K562 (cell line): Measurements from ENCODE around the gene AQP6. TPM values are rescaled to one million over a fixed set of nuclear protein-coding genes. Genes with fewer than 3 reads are reported as not detected.

Experiments
- ATAC-seq: fragments of 200-7000 bp; cut with Tn5 transposase; 3 replicates; pipeline ENCODE4 v1.9.1; 2020; ENCODE audit warnings: moderate library complexity
- BruUV-seq: library from RNA; stranded (reverse); fragments of 400-500 nt; replicated peaks from 2 replicates; lab custom pipeline; 2021; lab: Mats Ljungman, UMichigan
- CTCF ChIA-PET: fragments of 300-600 bp; formaldehyde crosslinking; extraction: SDS; loops from one replicate; lab custom pipeline; 2021; ENCODE audit warnings: low intra/inter-chr PET ratio; lab: Yijun Ruan, JAX
- POLR2A ChIA-PET: fragments of 300-600, 350-650 bp; sonication (Branson Sonifier 250); formaldehyde crosslinking; extraction: SDS; loops from one replicate; lab custom pipeline; 2021; ENCODE audit warnings: antibody characterized with exemption, inconsistent platforms; lab: Yijun Ruan, JAX
- DNase-seq, 4 experiments: peaks; one replicate each; pipeline versions ENCODE4 v3.0.0 to v3.0.0-alpha.2; 2011 to 2018; ENCODE audit warnings: low spot score in 3 of 4, mixed read lengths in 3 of 4; ENCODE audit errors: extremely low read depth in 1 of 4
- FAIRE-seq: peaks from 2 replicates; lab custom pipeline; 2011; peaks lifted over from hg19 to GRCh38; lab: Jason Lieb, UNC
- H2AFZ ChIP-seq: 2 replicates; pipeline ENCODE4 v1.6.0; 2011; ENCODE audit warnings: low read depth, low read length, control low read depth, inconsistent platforms
- H3K27ac ChIP-seq: fragments of 200-600 bp; 3 replicates; pipeline ENCODE4 v1.8.0; 2011; ENCODE audit warnings: low read depth, mild to moderate bottlenecking, control low read depth, inconsistent platforms, low read length, moderate library complexity, mixed read lengths; ENCODE audit errors: extremely low read depth
- H3K27me3 ChIP-seq, 2 experiments: fragments of 300-600 bp in 1 of 2; 2 replicates in 1 of 2; 3 replicates in 1 of 2; pipeline versions ENCODE4 v1.6.0 to v1.8.0; 2011; ENCODE audit warnings: inconsistent platforms in 2 of 2, low read length in 2 of 2, mild to moderate bottlenecking in 1 of 2, mixed read lengths in 1 of 2, moderate library complexity in 1 of 2; ENCODE audit not compliant: control insufficient read depth in 2 of 2, insufficient read depth in 2 of 2
- H3K36me3 ChIP-seq: fragments of 300-600 bp; 3 replicates; pipeline ENCODE4 v1.8.0; 2011; ENCODE audit warnings: mild to moderate bottlenecking, low read length, inconsistent platforms; ENCODE audit not compliant: control insufficient read depth, insufficient read depth
- H3K4me1 ChIP-seq, 2 experiments: fragments of 200-600 bp in 1 of 2; replicated peaks in 1 of 2; 2 replicates in 1 of 2; 3 replicates in 1 of 2; pipeline versions ENCODE4 v1.5.1 to v1.8.0; 2011; ENCODE audit warnings: inconsistent platforms in 2 of 2, low read length in 2 of 2, mild to moderate bottlenecking in 1 of 2, mixed read lengths in 1 of 2, moderate library complexity in 1 of 2; ENCODE audit not compliant: control insufficient read depth in 2 of 2, insufficient read depth in 2 of 2
- H3K4me2 ChIP-seq: 2 replicates; pipeline ENCODE4 v1.6.1; 2011; ENCODE audit warnings: low read length, control low read depth, inconsistent platforms, mixed read lengths; ENCODE audit not compliant: insufficient read depth
- H3K4me3 ChIP-seq: fragments of 200-600 bp; sonication (generic), shearing (Covaris generic); 2 replicates; pipeline ENCODE4 v1.5.1; 2016; ENCODE audit warnings: control low read depth, inconsistent platforms
- H3K79me2 ChIP-seq: fragments of 200-600 bp; 3 replicates; pipeline ENCODE4 v1.8.0; 2011; ENCODE audit warnings: low read length, inconsistent platforms; ENCODE audit not compliant: control insufficient read depth, insufficient read depth
- H3K9ac ChIP-seq, 2 experiments: 2 replicates each; pipeline versions ENCODE4 v1.6.0 to v1.6.1; 2011; ENCODE audit warnings: low read depth in 2 of 2, low read length in 2 of 2, control low read depth in 1 of 2, inconsistent platforms in 1 of 2, mild to moderate bottlenecking in 1 of 2, mixed read lengths in 1 of 2; ENCODE audit not compliant: insufficient read depth in 1 of 2
- H3K9me1 ChIP-seq: one replicate; pipeline ENCODE4 v1.6.0; 2011; ENCODE audit warnings: inconsistent platforms, mild to moderate bottlenecking, low read length, moderate library complexity; ENCODE audit not compliant: control insufficient read depth, insufficient read depth
- H3K9me3 ChIP-seq: replicated peaks from 2 replicates; pipeline ENCODE4 v1.5.1; 2011; ENCODE audit warnings: low read depth, low read length, inconsistent platforms; ENCODE audit not compliant: control insufficient read depth, insufficient read depth
- H4K20me1 ChIP-seq: replicated peaks from 2 replicates; pipeline ENCODE4 v1.6.1; 2011; ENCODE audit warnings: low read length, inconsistent platforms, mixed read lengths; ENCODE audit not compliant: control insufficient read depth, insufficient read depth
- FOXJ2 ChIP-seq: fragments of 200-800 bp; sonication (Bioruptor generic); IDR thresholded peaks from 2 replicates; pipeline ENCODE4 v1.6.1; 2016; ENCODE audit warnings: missing genetic modification characterization, missing compliant biosample characterization
- MCM3 ChIP-seq: fragments of 450-650 bp; IDR thresholded peaks from 2 replicates; pipeline ENCODE4 v1.6.1; 2016
- POLR2A ChIP-seq: fragments of 450-650 bp; conservative IDR thresholded peaks from 2 replicates; pipeline ENCODE4 v1.6.1; 2016
- ZNF3 ChIP-seq: fragments of 250-450 bp; sonication (Bioruptor Pico); IDR thresholded peaks from 2 replicates; pipeline ENCODE4 v1.5.0; 2021; ENCODE audit warnings: mild to moderate bottlenecking, moderate library complexity
- WGBS: fragments of 100-300 bp; shearing (Covaris generic); methylation state at CpG from one replicate; pipeline ENCODE4 v1.1.6; 2016; ENCODE audit warnings: low coverage, mixed read lengths; ENCODE audit not compliant: insufficient coverage; ENCODE audit errors: missing lambda C conversion rate; 5-methylcytosine and 5-hydroxymethylcytosine counted together
- in situ Hi-C: fragments of 300-500 bp; cut with MboI; formaldehyde crosslinking; loops from 4 replicates; pipeline ENCODE4 v1.15.0; 2018; ENCODE audit warnings: inconsistent platforms, mixed read lengths
- intact Hi-C: fragments of 100-400 bp; cut with micrococcal nuclease; formaldehyde crosslinking; loops from 2 replicates; pipeline ENCODE4 v1.14.2; 2022
- polyA plus RNA-seq, 8 experiments: library from polyadenylated mRNA; depleted of rRNA in 4 of 8; stranded (reverse) in 5 of 8; unstranded in 3 of 8; fragments of >200 nt; fragmentation: Nextera tagmentation in 2 of 8; fragmentation: Illumina TruSeq in 1 of 8; extraction: Ambion mirVana in 2 of 8; extraction: Trizol in 1 of 8; gene quantifications; 2 replicates each; pipeline versions ENCODE4 v1.2.1 to v1.2.3, GENCODE V29; 2011 to 2014; ENCODE audit warnings: inconsistent platforms in 1 of 8, missing spikeins in 1 of 8
- total RNA-seq, 7 experiments: library from RNA; depleted of rRNA in 6 of 7; stranded (reverse); fragments of >200 nt in 6 of 7; fragmentation: Illumina TruSeq in 2 of 7; extraction: Trizol in 2 of 7; gene quantifications; 2 replicates each; pipeline versions ENCODE4 v1.2.1 to v1.2.3, GENCODE V29; 2011 to 2021; ENCODE audit warnings: low replicate concordance in 1 of 7

The AQP6 gene
- total and polyA plus RNA-seq, 9 of the 15 experiments (the other 6 are each of a cell fraction or from before 2014, with no cell fraction given) = 0.05 to 0.12 TPM; not detected in 7

DNA sequence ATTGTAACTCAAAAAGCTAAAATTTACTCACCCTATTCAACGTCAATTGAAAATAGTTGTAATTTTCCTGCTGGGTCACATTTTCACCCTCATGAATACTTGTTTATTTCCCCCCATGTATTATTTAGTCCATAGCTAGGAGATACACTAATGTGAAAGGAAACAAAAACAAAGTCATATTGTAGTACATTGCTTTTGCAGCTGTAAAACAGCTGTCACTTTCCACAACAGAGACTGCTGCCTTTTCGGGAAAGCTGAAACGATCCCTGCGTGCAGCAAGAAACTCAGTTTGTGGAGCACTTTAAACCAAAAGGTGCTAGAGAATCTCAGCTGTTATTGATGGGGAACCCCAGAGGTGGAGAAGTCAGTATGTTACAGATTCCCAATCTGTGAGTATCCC lies 48.3 kb downstream of the AQP6 start:
- H3K27me3 ChIP-seq = no peaks in the 10 kb centered on the region
- CTCF ChIA-PET = no interaction called here
- H3K4me1 ChIP-seq = peaks cover 12 to 16% of the 10 kb centered on the region in 2 experiments; a peak in 4 of 5 replicates
- in situ Hi-C loops (no loop called here), intact Hi-C loops (no loop called here)
- ATAC-seq = no peak
- no peaks in the 10 kb centered on the region for H3K9me1 ChIP-seq
- no peak overlapping the region for H3K4me2 ChIP-seq
- no peak overlapping the region for H3K27ac ChIP-seq
- TF ChIP-seq FOXJ2 (tag) = no peak
- 0 out of 2 replicates have a peak, but pooled peaks have one; percentile 8 for TF ChIP-seq POLR2A
- TF ChIP-seq, all 486 proteins: peak for 1
- Histone ChIP-seq H3K79me2 (peaks cover 93% of the 10 kb centered on the region), H2AFZ (no peak overlapping the region), H4K20me1 (0 out of 2 replicates have a peak, but pooled peaks cover 4% of the 10 kb centered on the region), H3K9ac (no peak overlapping the region; a peak in 1 of 4 replicates), H3K4me3 (no peak overlapping the region), H3K36me3 (peaks cover 48% of the 10 kb centered on the region), H3K9me3 (no peaks in the 10 kb centered on the region)
- POLR2A ChIA-PET = interaction anchor here (0.7 to 2.4 kb wide), 5 partner anchors 8 to 29 kb away, joined by 3 to 7 read pairs (median 4); no protein-coding TSS in a partner anchor
- WGBS = 73% methylated on average over 4 of the region's 4 CpGs
- no TSS peak for BruUV-seq
- no peak for DNase-seq
- FAIRE-seq = no peak

- WGBS = 86% methylated on average over 1 of the region's 1 CpG
- Histone ChIP-seq H3K27ac (no peak overlapping the region), H3K9me3 (no peaks in the 10 kb centered on the region), H3K36me3 (peaks cover 32% of the 10 kb centered on the region; the same call in 2 of the 3 replicates), H2AFZ (no peak overlapping the region), H3K9ac (no peak overlapping the region; a peak in 1 of 4 replicates), H3K9me1 (no peaks in the 10 kb centered on the region), H3K27me3 (no peaks in the 10 kb centered on the region), H4K20me1 (0 out of 2 replicates have a peak, but pooled peaks cover 4% of the 10 kb centered on the region), H3K4me3 (no peak overlapping the region), H3K79me2 (peaks cover 74% of the 10 kb centered on the region), H3K4me2 (0 out of 2 replicates have a peak overlapping the region, but pooled peaks have one; percentile 98), H3K4me1 (peaks cover 12 to 18% of the 10 kb centered on the region in 2 experiments; a peak in 4 of 5 replicates)
- FAIRE-seq (no peak), DNase-seq (no peak), ATAC-seq (no peak)
- ChIA-PET CTCF (no interaction called here), POLR2A (no interaction called here)
- peak; percentile 64 for TF ChIP-seq ZNF3 (CRISPR knock-in tag)
- TF ChIP-seq MCM3 = no peak
- in situ Hi-C loops = no loop called here
- intact Hi-C loops = no loop called here
- BruUV-seq = no TSS peak
These were observed 50.2 kb downstream of the AQP6 start for GRCh38 chr12:50022903-50023302.
